CD4-positive, alpha-beta T cell (primary cell): ENCODE results near the gene CIPC. TPM values are rescaled to one million over a fixed set of nuclear protein-coding genes. Genes with fewer than 3 reads are reported as not detected.

Experiments used
- ATAC-seq: fragments of 200-7000 bp; cut with Tn5 transposase; one replicate; pipeline ENCODE4 v1.10.0; 2022; ENCODE audit warnings: mild to moderate bottlenecking; ENCODE audit not compliant: poor library complexity
- CTCF ChIA-PET: fragments of 350-600 bp; sonication (Branson Sonifier 250); formaldehyde crosslinking; loops from one replicate; lab custom pipeline; 2021; ENCODE audit warnings: antibody characterized with exemption, inconsistent platforms; lab: Charles Lee
- POLR2A ChIA-PET: fragments of 350-600 bp; sonication (Branson Sonifier 250); formaldehyde crosslinking; loops from one replicate; lab custom pipeline; 2021; ENCODE audit warnings: antibody characterized with exemption, inconsistent platforms; lab: Charles Lee
- DNase-seq, 14 experiments: peaks; one replicate each; pipeline ENCODE4 v3.0.0-alpha.2; 2013 to 2020; ENCODE audit warnings: mixed read lengths in 2 of 14
- H3K27ac ChIP-seq, 2 donors: one replicate each; pipeline versions ENCODE4 v1.5.1 to v1.7.0; 2013; ENCODE audit warnings: low read length in 2 of 2, low read depth in 1 of 2, mild to moderate bottlenecking in 1 of 2
- H3K27me3 ChIP-seq, 2 experiments: 1 replicate in 1 of 2; 2 replicates in 1 of 2; pipeline versions ENCODE4 v1.6.1 to v1.7.0; 2013; ENCODE audit warnings: low read length in 2 of 2, control low read depth in 1 of 2, mild to moderate bottlenecking in 1 of 2, moderate library complexity in 1 of 2; ENCODE audit not compliant: insufficient read depth in 2 of 2, control insufficient read depth in 1 of 2
- H3K36me3 ChIP-seq: one replicate; pipeline ENCODE4 v1.6.1; 2013; ENCODE audit warnings: low read length, control low read depth; ENCODE audit not compliant: insufficient read depth
- H3K4me1 ChIP-seq: one replicate; pipeline ENCODE4 v1.6.1; 2013; ENCODE audit warnings: low read length, control low read depth; ENCODE audit not compliant: insufficient read depth
- H3K4me3 ChIP-seq: one replicate; pipeline ENCODE4 v1.5.1; 2013; ENCODE audit warnings: mild to moderate bottlenecking, low read length, moderate library complexity
- H3K9me3 ChIP-seq, 2 experiments: 1 replicate in 1 of 2; 2 replicates in 1 of 2; pipeline versions ENCODE4 v1.6.1 to v1.7.0; 2013; ENCODE audit warnings: low read length in 2 of 2, mild to moderate bottlenecking in 2 of 2, control low read depth in 1 of 2, moderate library complexity in 1 of 2; ENCODE audit not compliant: control insufficient read depth in 1 of 2, insufficient read depth in 1 of 2
- H3K27ac Mint-ChIP-seq: one replicate; pipeline ENCODE4 v1.8.0; 2020; ENCODE audit warnings: mixed read lengths
- H3K27me3 Mint-ChIP-seq: one replicate; pipeline ENCODE4 v1.8.0; 2021; ENCODE audit warnings: mixed read lengths
- H3K36me3 Mint-ChIP-seq: one replicate; pipeline ENCODE4 v1.8.0; 2021; ENCODE audit warnings: low read depth, mixed read lengths
- H3K4me1 Mint-ChIP-seq: one replicate; pipeline ENCODE4 v1.8.0; 2021; ENCODE audit warnings: low read depth, mixed read lengths
- H3K4me3 Mint-ChIP-seq: one replicate; pipeline ENCODE4 v1.8.0; 2020; ENCODE audit warnings: mild to moderate bottlenecking, mixed read lengths
- H3K9me3 Mint-ChIP-seq: one replicate; pipeline ENCODE4 v1.8.0; 2020; ENCODE audit warnings: mixed read lengths
- CTCF ChIP-seq: fragments of 200-600 bp; IDR thresholded peaks from one replicate; pipeline ENCODE4 v1.8.0; 2022; ENCODE audit warnings: antibody characterized with exemption, mild to moderate bottlenecking
- intact Hi-C, 2 experiments: fragments of 100-400 bp; cut with DNase I in 1 of 2; cut with micrococcal nuclease in 1 of 2; formaldehyde crosslinking; loops; one replicate each; pipeline versions ENCODE4 v1.15.1 to v1.9.0; 2023 to 2025; cut with DNase I, micrococcal nuclease
- total RNA-seq, 174 experiments: library from RNA in 2 of 174; stranded (reverse) in 2 of 174; gene quantifications; one replicate each; pipeline ENCODE4 v1.2.3 and lab custom pipeline; 2021 to 2026

The CIPC gene
- total RNA-seq, 2 experiments from 2014 or later: 8.2 to 10.7 TPM

GRCh38 chr14:77123381-77124325 lies 25.6 kb downstream of the CIPC start:
- Mint-ChIP-seq H3K4me3 (peak overlapping the region; percentile 79), H3K4me1 (peaks cover 59% of the 10 kb centered on the region), H3K36me3 (peaks cover 5% of the 10 kb centered on the region), H3K27me3 (peaks cover 33% of the 10 kb centered on the region), H3K9me3 (no peaks in the 10 kb centered on the region), H3K27ac (peak overlapping the region; percentile 93)
- Histone ChIP-seq H3K4me1 (peaks cover 64% of the 10 kb centered on the region), H3K27me3 (peaks cover 7 to 21% of the 10 kb centered on the region in 2 experiments), H3K4me3 (peak overlapping the region; percentile 82), H3K9me3 (peaks cover 0 to 6% of the 10 kb centered on the region in 2 experiments), H3K36me3 (no peaks in the 10 kb centered on the region), H3K27ac (peak overlapping the region in 1 of 2 donors; percentile 46)
- ChIA-PET POLR2A (interaction anchor here (1.2 to 5.7 kb wide), 4 partner anchors 14 to 248 kb away, joined by 3 to 64 read pairs (median 9); partner anchors contain the start of gene CIPC), CTCF (interaction anchor here (0.7 to 1.5 kb wide), 6 partner anchors 10 to 210 kb away, joined by 3 to 5 read pairs (median 4); partner anchors contain the start of gene CIPC)
- TF ChIP-seq CTCF: no peak
- intact Hi-C loops: no loop called here
- ATAC-seq (no peak), DNase-seq (peak in 1 of 14 experiments; percentile 28)

GRCh38 chr14:77124345-77125280 lies 26.6 kb downstream of the CIPC start:
- Mint-ChIP-seq H3K36me3 (peaks cover 5% of the 10 kb centered on the region), H3K27me3 (peaks cover 42% of the 10 kb centered on the region), H3K27ac (peak overlapping the region; percentile 93), H3K4me1 (peaks cover 58% of the 10 kb centered on the region), H3K9me3 (no peaks in the 10 kb centered on the region), H3K4me3 (peak overlapping the region; percentile 79)
- Histone ChIP-seq H3K27ac (peak overlapping the region in 1 of 2 donors; percentile 37), H3K27me3 (peaks cover 11 to 21% of the 10 kb centered on the region in 2 experiments), H3K9me3 (peaks cover 0 to 6% of the 10 kb centered on the region in 2 experiments), H3K36me3 (no peaks in the 10 kb centered on the region), H3K4me3 (peak overlapping the region; percentile 82), H3K4me1 (peaks cover 60% of the 10 kb centered on the region)
- intact Hi-C loops: loop anchor here in 1 of 2 experiments (1.0 to 5.0 kb wide), 2 partner anchors 16 to 32 kb away; no protein-coding TSS in a partner anchor
- peak; percentile 74 for ATAC-seq
- ChIA-PET POLR2A (interaction anchor here (1.2 to 5.7 kb wide), 4 partner anchors 15 to 248 kb away, joined by 3 to 64 read pairs (median 9); partner anchors contain the start of gene CIPC), CTCF (interaction anchor here (0.7 to 1.5 kb wide), 5 partner anchors 9 to 211 kb away, joined by 3 to 5 read pairs (median 3); partner anchors contain the start of gene CIPC)
- peak; percentile 40 to 90 (median 60) for DNase-seq
- peak; percentile 50 for TF ChIP-seq CTCF
